A549 (cell line): ENCODE results near the gene SRL. TPM values are rescaled to one million over a fixed set of nuclear protein-coding genes. Genes with fewer than 3 reads are reported as not detected.

Experiments
- ATAC-seq, 2 experiments: fragments of 200-7000 bp in 1 of 2; fragments of >200 bp in 1 of 2; cut with Nextera tagmentation in 1 of 2; cut with Tn5 transposase in 1 of 2; 3 replicates each; pipeline versions ENCODE4 v1.8.0 to v1.9.1; 2018 to 2020; ENCODE audit warnings: mild to moderate bottlenecking in 1 of 2, moderate library complexity in 1 of 2
- CTCF ChIA-PET: fragments of 300-600 bp; sonication (Branson Sonifier 250); formaldehyde crosslinking; extraction: SDS; loops from one replicate; lab custom pipeline; 2021; ENCODE audit warnings: antibody characterized with exemption, inconsistent platforms; lab: Yijun Ruan, JAX
- POLR2A ChIA-PET: fragments of 350-600 bp; formaldehyde crosslinking; extraction: SDS; loops from one replicate; lab custom pipeline; 2021; ENCODE audit warnings: antibody characterized with exemption, inconsistent platforms; lab: Yijun Ruan, JAX
- DNase-seq, 2 experiments: peaks; one replicate each; pipeline versions ENCODE4 v3.0.0 to v3.0.0-alpha.2; 2011 to 2016; ENCODE audit warnings: low read depth in 1 of 2, low spot score in 1 of 2
- FAIRE-seq: peaks from 2 replicates; lab custom pipeline; 2011; peaks lifted over from hg19 to GRCh38; lab: Jason Lieb, UNC
- H3K27ac ChIP-seq, 2 experiments: fragments of >200 bp; sonication (Bioruptor Twin); formaldehyde crosslinking; 3 replicates each; pipeline ENCODE4 v1.5.1; 2016 to 2017
- H3K4me1 ChIP-seq: fragments of >200 bp; sonication (Bioruptor Twin); formaldehyde crosslinking; 3 replicates; pipeline ENCODE4 v1.6.1; 2016
- H3K4me2 ChIP-seq: fragments of >200 bp; sonication (Bioruptor Twin); formaldehyde crosslinking; 3 replicates; pipeline ENCODE4 v1.6.1; 2016
- H3K4me3 ChIP-seq: fragments of >200 bp; sonication (Bioruptor Twin); formaldehyde crosslinking; 3 replicates; pipeline ENCODE4 v1.5.1; 2016
- H3K9me3 ChIP-seq: fragments of >200 bp; sonication (Bioruptor Twin); formaldehyde crosslinking; 3 replicates; pipeline ENCODE4 v1.6.1; 2016
- ATOH8 ChIP-seq: fragments of 250-450 bp; sonication (Bioruptor Pico); IDR thresholded peaks from 2 replicates; pipeline ENCODE4 v1.5.0; 2020; ENCODE audit warnings: low read depth, mild to moderate bottlenecking, moderate library complexity
- BHLHE40 ChIP-seq: IDR thresholded peaks from 2 replicates; pipeline ENCODE4 v1.6.1; 2012; ENCODE audit warnings: low read depth, low read length, inconsistent platforms
- CBX2 ChIP-seq: fragments of 200-600 bp; sonication (generic); IDR thresholded peaks from 2 replicates; pipeline ENCODE4 v1.6.1; 2016; ENCODE audit warnings: low read depth, mild to moderate bottlenecking, borderline replicate concordance
- CBX8 ChIP-seq: fragments of 200-600 bp; sonication (generic); IDR thresholded peaks from 2 replicates; pipeline ENCODE4 v1.6.1; 2016
- CHD4 ChIP-seq: fragments of 200-600 bp; sonication (generic); IDR thresholded peaks from 2 replicates; pipeline ENCODE4 v1.6.1; 2016; ENCODE audit warnings: antibody characterized with exemption, mild to moderate bottlenecking, borderline replicate concordance
- EHF ChIP-seq: fragments of 250-450 bp; sonication (Bioruptor Pico); IDR thresholded peaks from 2 replicates; pipeline ENCODE4 v1.5.0; 2020; ENCODE audit warnings: mild to moderate bottlenecking
- ELK1 ChIP-seq: fragments of 150-350 bp; IDR thresholded peaks from 2 replicates; pipeline ENCODE4 v1.6.1; 2014; ENCODE audit warnings: low read depth, mild to moderate bottlenecking, low read length
- ESRRA ChIP-seq: fragments of 150-350 bp; IDR thresholded peaks from 2 replicates; pipeline ENCODE4 v1.6.1; 2014; ENCODE audit warnings: mild to moderate bottlenecking, low read length, borderline replicate concordance
- FOSB ChIP-seq: fragments of 250-450 bp; sonication (Bioruptor Pico); IDR thresholded peaks from 2 replicates; pipeline ENCODE4 v1.5.0; 2020; ENCODE audit warnings: mild to moderate bottlenecking, moderate library complexity
- FOXS1 ChIP-seq: fragments of 250-450 bp; sonication (Bioruptor Pico); IDR thresholded peaks from 2 replicates; pipeline ENCODE4 v1.5.0; 2020; ENCODE audit warnings: mild to moderate bottlenecking, moderate library complexity
- GATA3 ChIP-seq: IDR thresholded peaks from 2 replicates; pipeline ENCODE4 v1.6.1; 2012; ENCODE audit warnings: borderline replicate concordance
- HDAC2 ChIP-seq: fragments of 200-600 bp; sonication (generic); IDR thresholded peaks from 2 replicates; pipeline ENCODE4 v1.6.1; 2016
- HEYL ChIP-seq: fragments of 250-450 bp; sonication (Bioruptor Pico); IDR thresholded peaks from 2 replicates; pipeline ENCODE4 v1.8.0; 2021; ENCODE audit warnings: mild to moderate bottlenecking, moderate library complexity
- HMGXB4 ChIP-seq: fragments of 250-450 bp; sonication (Bioruptor Pico); IDR thresholded peaks from 2 replicates; pipeline ENCODE4 v1.5.0; 2021; ENCODE audit warnings: mild to moderate bottlenecking, moderate library complexity, borderline replicate concordance
- HOXB13 ChIP-seq: fragments of 250-450 bp; sonication (Bioruptor Pico); IDR thresholded peaks from 2 replicates; pipeline ENCODE4 v1.5.0; 2020; ENCODE audit warnings: low read depth, mild to moderate bottlenecking, moderate library complexity
- JUN ChIP-seq, 2 experiments: fragments of >200 bp; sonication (Bioruptor Twin); formaldehyde crosslinking; IDR thresholded peaks; 2 replicates in 1 of 2; 3 replicates in 1 of 2; pipeline ENCODE4 v1.6.1; 2016 to 2017
- JUNB ChIP-seq: fragments of >200 bp; sonication (Bioruptor Twin); formaldehyde crosslinking; IDR thresholded peaks from 2 replicates; pipeline ENCODE4 v1.6.1; 2016
- KDM5A ChIP-seq: fragments of 200-600 bp; sonication (generic); IDR thresholded peaks from 2 replicates; pipeline ENCODE4 v1.6.1; 2016; ENCODE audit warnings: antibody characterized with exemption, mild to moderate bottlenecking
- MAFK ChIP-seq: fragments of 450-650 bp; IDR thresholded peaks from 2 replicates; pipeline ENCODE4 v1.6.1; 2014; ENCODE audit not compliant: partially characterized antibody
- NPAS2 ChIP-seq: fragments of 250-450 bp; sonication (Bioruptor Pico); IDR thresholded peaks from 2 replicates; pipeline ENCODE4 v1.8.0; 2022; ENCODE audit warnings: mild to moderate bottlenecking, moderate library complexity, borderline replicate concordance
- RAD21 ChIP-seq, 2 experiments: fragments of >200 bp in 1 of 2; sonication (Bioruptor Twin) in 1 of 2; formaldehyde crosslinking in 1 of 2; IDR thresholded peaks in 1 of 2; conservative IDR thresholded peaks in 1 of 2; 2 replicates in 1 of 2; 3 replicates in 1 of 2; pipeline ENCODE4 v1.6.1; 2012 to 2018; ENCODE audit warnings: inconsistent platforms in 1 of 2
- RARB ChIP-seq: fragments of 250-450 bp; sonication (Bioruptor Pico); IDR thresholded peaks from 2 replicates; pipeline ENCODE4 v1.8.0; 2021; ENCODE audit warnings: mild to moderate bottlenecking, moderate library complexity
- REST ChIP-seq: fragments of 200-600 bp; sonication (generic); IDR thresholded peaks from 2 replicates; pipeline ENCODE4 v1.6.1; 2016; ENCODE audit warnings: antibody characterized with exemption, mild to moderate bottlenecking, moderate library complexity
- RNF2 ChIP-seq: fragments of 200-600 bp; sonication (generic); IDR thresholded peaks from 2 replicates; pipeline ENCODE4 v1.6.1; 2016; ENCODE audit warnings: low read depth, mild to moderate bottlenecking, antibody characterized with exemption, moderate library complexity, borderline replicate concordance
- TP53 ChIP-seq: fragments of 250-450 bp; sonication (Bioruptor Pico); IDR thresholded peaks from 2 replicates; pipeline ENCODE4 v1.5.0; 2021; ENCODE audit warnings: mild to moderate bottlenecking, moderate library complexity
- ZNF302 ChIP-seq: fragments of 250-450 bp; sonication (Bioruptor Pico); IDR thresholded peaks from 2 replicates; pipeline ENCODE4 v1.9.0; 2021; ENCODE audit warnings: inconsistent platforms, mild to moderate bottlenecking, moderate library complexity
- WGBS: methylation state at CpG from one replicate; pipeline ENCODE4 v1.1.6; 2017; ENCODE audit errors: missing lambda C conversion rate; 5-methylcytosine and 5-hydroxymethylcytosine counted together
- polyA plus RNA-seq, 4 experiments: library from polyadenylated mRNA; depleted of rRNA in 3 of 4; stranded (reverse); fragments of >200 nt; fragmentation: RNase III in 1 of 4; extraction: RNeasy Plus Mini Kit Qiagen cat#74134 plus additional on column Dnase treatment in 1 of 4; gene quantifications; 2 replicates in 3 of 4; 3 replicates in 1 of 4; pipeline ENCODE4 v1.2.3, GENCODE V29; 2011 to 2017

The SRL gene
- polyA plus RNA-seq, 2 of the 4 experiments (the other 2 are of a cell fraction) = 0.03 TPM; not detected in 1

GRCh38 chr16:4207683-4208340 lies 34.1 kb downstream of the SRL start:
- Histone ChIP-seq H3K4me3 (no peak overlapping the region), H3K9me3 (no peaks in the 10 kb centered on the region), H3K4me2 (no peak overlapping the region), H3K4me1 (peaks cover 6% of the 10 kb centered on the region), H3K27ac (no peak overlapping the region)
- no peak for ATAC-seq
- 81% methylated on average over 23 of the region's 23 CpGs for WGBS
- ChIA-PET POLR2A (no interaction called here), CTCF (interaction anchor here (0.6 to 1.2 kb wide), 2 partner anchors 9 to 46 kb away, joined by 3 to 4 read pairs; no protein-coding TSS in a partner anchor)
- TF ChIP-seq REST (no peak), HEYL (CRISPR knock-in tag) (no peak), HOXB13 (CRISPR knock-in tag) (no peak), HMGXB4 (no peak), ELK1 (no peak), RAD21 (conservative IDR thresholded peaks at IDR 0.05 in 1 of 2, IDR thresholded peaks at IDR 0.05 in 1 of 2) (no peak), CHD4 (no peak), RARB (CRISPR knock-in tag) (no peak), CBX2 (no peak), ZNF302 (CRISPR knock-in tag) (no peak), JUN (IDR thresholded peaks at IDR 0.05) (no peak), RNF2 (no peak), FOXS1 (CRISPR knock-in tag) (no peak), CBX8 (no peak), EHF (CRISPR knock-in tag) (no peak), ATOH8 (CRISPR knock-in tag) (no peak), GATA3 (no peak), HDAC2 (no peak)
- no peak for FAIRE-seq
- no peak for DNase-seq

DNA sequence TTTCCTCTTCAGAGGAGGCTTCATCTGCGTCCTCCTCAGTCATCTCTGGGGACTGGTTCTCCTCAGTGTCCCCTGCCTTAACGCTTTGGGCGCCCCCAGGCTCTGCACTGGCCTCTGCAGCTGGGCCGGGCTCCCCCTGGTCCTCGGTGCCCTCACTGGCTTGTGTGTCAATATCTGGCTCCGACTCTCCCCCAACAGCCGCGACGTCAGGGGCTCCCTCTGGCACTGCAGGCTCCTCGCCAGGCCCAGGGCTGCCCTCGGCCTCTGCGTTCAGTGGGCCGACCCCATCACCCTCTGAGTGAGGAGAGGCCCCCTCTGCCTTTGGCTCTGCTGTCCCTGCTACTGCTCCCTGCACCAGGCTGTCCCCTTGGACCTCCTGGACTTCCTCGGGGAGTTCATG lies 34.7 kb downstream of the SRL start:
- H3K4me2 ChIP-seq = no peak overlapping the region
- DNase-seq (no peak), FAIRE-seq (no peak), ATAC-seq (no peak)
- no peak overlapping the region for H3K27ac ChIP-seq
- no peaks in the 10 kb centered on the region for H3K9me3 ChIP-seq
- 46% methylated on average over 13 of the region's 14 CpGs for WGBS
- ChIA-PET CTCF (interaction anchor here (0.6 to 1.1 kb wide), 2 partner anchors 19 to 224 kb away, joined by 3 read pairs; no protein-coding TSS in a partner anchor), POLR2A (no interaction called here)
- H3K4me3 ChIP-seq = no peak overlapping the region
- H3K4me1 ChIP-seq = peaks cover under 1% of the 10 kb centered on the region; the same call in 1 of the 3 replicates
- TF ChIP-seq KDM5A (no peak), CBX8 (no peak), TP53 (CRISPR knock-in tag) (no peak), MAFK (no peak), NPAS2 (CRISPR knock-in tag) (no peak), BHLHE40 (no peak), CHD4 (no peak), ESRRA (no peak), FOSB (CRISPR knock-in tag) (no peak), RAD21 (conservative IDR thresholded peaks at IDR 0.05 in 1 of 2, IDR thresholded peaks at IDR 0.05 in 1 of 2) (no peak), JUNB (no peak), REST (no peak)
